Tibial nerve (tissue), 3 donors: Measurements from ENCODE around the gene STARD13.

ENCODE experiments used
- CTCF ChIP-seq, 5 experiments: fragments of 200-600 bp in 3 of 5; fragments of 450-650 bp in 2 of 5; sonication (generic) in 3 of 5; IDR thresholded peaks; one replicate each; pipeline ENCODE4 v1.5.1; 2016 to 2019; ENCODE audit warnings: antibody characterized with exemption in 5 of 5, mild to moderate bottlenecking in 3 of 5, moderate library complexity in 2 of 5
- POLR2A ChIP-seq, 2 donors: fragments of 450-650 bp; IDR thresholded peaks; one replicate each; pipeline ENCODE4 v1.6.1; 2017; ENCODE audit warnings: antibody characterized with exemption in 2 of 2, mild to moderate bottlenecking in 2 of 2, moderate library complexity in 2 of 2

DNA sequence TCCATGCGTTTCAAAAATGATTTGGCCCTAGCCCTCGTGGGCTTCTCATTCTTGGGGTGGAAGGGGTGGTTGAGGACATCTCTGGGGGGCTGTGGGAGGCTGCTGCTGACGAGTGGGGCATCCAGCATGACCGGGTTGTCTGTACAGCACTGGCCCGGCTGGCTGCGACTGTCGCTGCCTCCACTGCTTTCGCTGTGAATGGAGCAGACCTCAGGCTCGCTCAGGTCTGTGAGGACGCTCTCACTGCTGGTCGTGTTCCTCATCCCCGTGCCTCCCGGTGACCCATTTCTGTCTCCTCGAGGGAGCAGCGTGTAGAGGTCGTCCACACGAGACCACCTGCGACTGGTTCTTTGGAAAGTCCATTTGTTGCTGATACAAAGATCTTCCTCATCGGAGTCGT lies 155.7 kb downstream of the STARD13 start:
- no peak for TF ChIP-seq POLR2A (IDR thresholded peaks at IDR 0.05)
- TF ChIP-seq CTCF (IDR thresholded peaks at IDR 0.05) = no peak
